IPS-11a (cell line): ENCODE measurements around the gene ALPK3.
"Not testable (repeated sequence)": the region's sequence is repeated elsewhere in the genome, so short reads cannot be mapped to it uniquely, and the experiment has no call there.

Source experiments
- H3K4me3 ChIP-seq: one replicate; pipeline ENCODE4 v1.5.1; 2013; ENCODE audit warnings: low read depth, low read length, control low read depth

ALPK3 gene

GRCh38 chr15:84840741-84841429, 23.7 kb downstream of the ALPK3 start:
- H3K4me3 ChIP-seq = no peak overlapping the region

DNA sequence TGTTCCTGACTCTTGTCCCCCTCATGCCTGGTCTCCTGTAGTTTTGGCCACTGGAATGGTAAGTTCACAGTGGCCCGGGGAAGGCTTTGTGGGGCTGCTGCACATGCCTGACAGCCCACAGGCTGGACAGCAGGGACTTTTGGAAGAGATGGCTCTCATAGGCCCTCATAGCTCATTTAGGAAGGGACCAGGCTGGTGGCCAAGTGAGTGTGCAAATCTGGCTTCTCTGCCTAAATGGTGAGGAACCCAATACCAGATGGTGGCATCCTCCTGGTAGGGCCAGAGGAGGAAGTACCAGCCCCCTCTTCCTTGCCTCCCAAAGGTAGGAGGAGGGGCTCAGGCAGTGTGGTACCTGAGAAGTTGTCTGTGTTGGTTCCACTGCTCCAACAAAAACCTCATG, 25.6 kb downstream of the ALPK3 start:
- H3K4me3 ChIP-seq = no peak overlapping the region

DNA sequence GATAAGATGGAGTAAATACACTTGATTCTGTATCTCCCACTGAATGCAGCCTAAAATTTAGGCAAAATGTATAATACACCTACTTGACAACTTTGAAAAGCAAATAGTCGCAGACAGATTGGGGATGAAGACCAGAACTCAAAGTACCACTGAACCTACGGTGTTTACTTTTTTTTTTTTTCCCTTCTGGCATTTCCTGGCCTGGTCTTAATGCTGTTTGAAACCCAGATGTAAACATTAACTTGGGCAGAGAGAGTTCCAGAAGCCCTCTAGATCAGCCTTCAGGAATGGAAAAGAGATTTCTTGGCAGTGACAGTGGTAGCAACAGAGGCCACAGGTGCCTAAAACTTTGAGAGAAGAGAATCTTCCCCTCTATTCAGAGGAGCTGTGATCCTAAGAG, 27.8 kb downstream of the ALPK3 start:
- no peak overlapping the region for H3K4me3 ChIP-seq

DNA sequence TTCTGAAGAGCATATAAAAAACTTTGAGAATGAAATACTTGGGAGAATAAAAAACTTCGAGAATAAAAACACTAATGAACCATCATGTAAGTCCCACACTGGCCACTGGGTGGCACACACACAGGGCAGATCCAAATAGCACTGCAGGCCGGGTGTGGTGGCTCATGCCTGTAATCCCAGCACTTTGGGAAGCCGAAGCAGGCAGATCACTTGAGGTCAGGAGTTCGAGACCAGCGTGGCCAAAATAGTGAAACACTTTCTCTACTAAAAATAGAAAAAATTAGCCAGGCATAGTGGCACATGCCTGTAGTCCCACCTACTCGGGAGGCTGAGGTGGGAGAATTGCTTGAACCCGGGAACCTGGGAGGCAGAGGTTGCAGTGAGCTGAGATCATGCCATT, 28.5 kb downstream of the ALPK3 start:
- not testable (repeated sequence) for H3K4me3 ChIP-seq

DNA sequence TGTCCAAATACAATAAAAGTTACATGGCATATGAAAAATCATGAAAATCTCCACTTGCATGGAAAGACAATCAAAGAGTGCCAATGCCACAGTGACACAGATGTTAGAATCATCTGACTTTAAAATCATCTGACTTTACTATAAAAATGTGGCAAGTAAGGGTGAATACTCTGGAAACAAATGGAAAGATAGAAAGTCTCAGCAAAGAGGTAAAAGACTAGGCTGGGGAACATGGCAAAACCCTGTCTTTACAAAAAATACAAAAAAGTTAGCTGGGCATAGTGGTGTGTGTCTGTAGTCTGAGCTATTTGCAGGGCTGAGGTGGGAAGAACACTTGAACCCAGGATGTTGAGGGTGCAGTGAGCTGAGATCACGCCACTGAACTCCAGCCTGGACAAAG, 29.1 kb downstream of the ALPK3 start:
- H3K4me3 ChIP-seq = no peak overlapping the region

GRCh38 chr15:84847382-84847781, 30.2 kb downstream of the ALPK3 start:
- no peak overlapping the region for H3K4me3 ChIP-seq

GRCh38 chr15:84852212-84852611, 35.1 kb downstream of the ALPK3 start:
- no peak overlapping the region for H3K4me3 ChIP-seq

GRCh38 chr15:84855136-84855535, 38.0 kb downstream of the ALPK3 start:
- H3K4me3 ChIP-seq = no peak overlapping the region

GRCh38 chr15:84855765-84856164, 38.6 kb downstream of the ALPK3 start:
- H3K4me3 ChIP-seq = no peak overlapping the region

GRCh38 chr15:84856731-84857417, 39.7 kb downstream of the ALPK3 start:
- no peak overlapping the region for H3K4me3 ChIP-seq

DNA sequence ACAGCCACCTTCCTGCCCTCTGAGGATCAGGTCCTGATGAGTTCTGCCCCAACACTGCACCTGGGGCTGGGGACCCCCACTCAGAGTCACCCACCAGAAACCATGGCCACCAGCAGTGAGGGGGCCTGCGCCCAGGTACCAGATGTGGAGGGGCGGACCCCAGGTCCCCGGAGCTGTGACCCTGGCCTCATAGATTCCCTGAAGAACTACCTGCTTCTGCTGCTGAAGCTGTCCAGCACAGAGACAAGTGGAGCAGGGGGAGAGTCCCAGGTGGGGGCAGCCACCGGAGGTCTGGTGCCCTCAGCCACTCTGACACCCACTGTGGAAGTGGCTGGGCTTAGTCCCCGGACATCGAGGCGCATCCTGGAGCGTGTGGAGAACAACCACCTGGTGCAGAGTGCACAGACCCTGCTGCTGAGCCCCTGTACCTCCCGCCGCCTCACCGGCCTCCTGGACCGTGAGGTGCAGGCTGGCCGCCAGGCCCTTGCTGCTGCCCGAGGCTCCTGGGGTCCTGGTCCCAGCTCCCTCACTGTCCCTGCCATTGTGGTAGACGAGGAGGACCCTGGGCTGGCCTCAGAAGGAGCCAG, 40.4 kb downstream of the ALPK3 start:
- no peak overlapping the region for H3K4me3 ChIP-seq

DNA sequence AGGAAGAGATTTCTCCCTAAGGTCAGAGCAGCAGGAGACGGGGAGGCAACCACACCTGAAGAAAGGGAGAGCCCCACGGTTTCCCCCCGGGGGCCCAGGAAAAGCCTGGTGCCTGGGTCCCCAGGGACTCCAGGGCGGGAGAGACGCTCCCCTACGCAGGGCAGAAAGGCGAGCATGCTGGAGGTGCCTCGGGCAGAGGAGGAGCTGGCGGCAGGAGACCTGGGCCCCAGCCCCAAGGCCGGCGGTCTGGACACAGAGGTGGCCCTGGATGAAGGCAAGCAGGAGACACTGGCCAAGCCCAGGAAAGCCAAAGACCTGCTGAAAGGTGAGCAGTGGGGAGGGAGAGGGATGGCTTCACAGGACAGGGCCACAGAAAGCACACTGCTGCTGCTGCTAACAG, 41.1 kb downstream of the ALPK3 start:
- no peak overlapping the region for H3K4me3 ChIP-seq

- no peak overlapping the region for H3K4me3 ChIP-seq
Observed at GRCh38 chr15:84859144-84859543, 42.0 kb downstream of the ALPK3 start.

- no peak overlapping the region for H3K4me3 ChIP-seq
Observed at GRCh38 chr15:84859651-84860050, 42.5 kb downstream of the ALPK3 start.

DNA sequence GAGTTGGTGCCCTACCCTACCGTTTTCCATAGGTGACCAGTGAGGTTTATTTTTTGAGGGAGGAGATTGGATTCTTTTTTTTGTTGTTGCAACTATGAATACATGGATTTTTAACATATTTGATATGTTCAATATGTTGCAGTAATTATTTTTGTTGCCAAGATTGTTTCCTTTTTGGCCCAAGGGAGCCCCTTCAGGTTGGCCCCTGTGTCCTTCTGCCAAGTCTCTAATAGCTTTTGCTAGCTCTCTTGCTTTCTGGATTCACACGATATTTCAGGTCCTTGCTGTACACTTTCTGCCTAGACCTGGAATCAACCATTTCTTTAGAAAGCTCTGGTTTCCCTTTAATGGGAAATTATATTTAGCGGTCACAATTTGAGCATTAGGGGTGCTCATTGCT, 44.6 kb downstream of the ALPK3 start:
- no peak overlapping the region for H3K4me3 ChIP-seq

DNA sequence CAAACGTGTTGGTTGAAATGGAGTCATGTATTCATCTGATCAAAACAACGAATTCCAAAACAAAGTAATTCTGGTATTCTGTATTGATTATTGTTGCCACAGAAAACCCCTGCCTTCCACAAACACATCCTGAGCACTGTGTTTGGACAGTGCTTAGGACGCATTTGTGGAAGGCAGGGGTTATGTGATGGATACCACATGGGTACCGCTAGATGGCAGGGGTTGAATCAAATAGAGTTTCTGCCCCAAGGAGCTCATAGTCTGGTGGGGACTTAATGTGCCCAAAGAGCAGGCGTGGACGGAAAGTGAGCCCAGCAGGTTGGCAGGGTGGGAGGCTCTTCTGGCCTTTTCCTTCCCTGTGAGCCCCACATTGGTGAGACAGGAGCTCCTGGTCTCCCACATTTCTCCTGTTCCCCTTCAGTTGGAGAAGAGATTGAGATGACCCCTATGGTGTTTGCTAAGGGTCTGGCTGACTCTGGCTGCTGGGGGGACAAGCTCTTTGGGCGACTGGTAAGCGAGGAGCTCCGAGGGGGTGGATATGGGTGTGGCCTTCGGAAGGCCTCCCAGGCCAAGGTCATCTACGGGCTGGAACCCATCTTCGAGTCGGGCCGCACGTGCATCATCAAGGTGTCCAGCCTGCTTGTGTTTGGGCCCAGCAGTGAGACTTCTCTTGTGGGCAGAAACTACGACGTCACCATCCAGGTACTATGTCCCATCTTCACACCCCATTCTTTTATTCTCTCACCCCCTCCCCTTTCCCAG, 45.2 kb downstream of the ALPK3 start:
- H3K4me3 ChIP-seq = no peak overlapping the region

DNA sequence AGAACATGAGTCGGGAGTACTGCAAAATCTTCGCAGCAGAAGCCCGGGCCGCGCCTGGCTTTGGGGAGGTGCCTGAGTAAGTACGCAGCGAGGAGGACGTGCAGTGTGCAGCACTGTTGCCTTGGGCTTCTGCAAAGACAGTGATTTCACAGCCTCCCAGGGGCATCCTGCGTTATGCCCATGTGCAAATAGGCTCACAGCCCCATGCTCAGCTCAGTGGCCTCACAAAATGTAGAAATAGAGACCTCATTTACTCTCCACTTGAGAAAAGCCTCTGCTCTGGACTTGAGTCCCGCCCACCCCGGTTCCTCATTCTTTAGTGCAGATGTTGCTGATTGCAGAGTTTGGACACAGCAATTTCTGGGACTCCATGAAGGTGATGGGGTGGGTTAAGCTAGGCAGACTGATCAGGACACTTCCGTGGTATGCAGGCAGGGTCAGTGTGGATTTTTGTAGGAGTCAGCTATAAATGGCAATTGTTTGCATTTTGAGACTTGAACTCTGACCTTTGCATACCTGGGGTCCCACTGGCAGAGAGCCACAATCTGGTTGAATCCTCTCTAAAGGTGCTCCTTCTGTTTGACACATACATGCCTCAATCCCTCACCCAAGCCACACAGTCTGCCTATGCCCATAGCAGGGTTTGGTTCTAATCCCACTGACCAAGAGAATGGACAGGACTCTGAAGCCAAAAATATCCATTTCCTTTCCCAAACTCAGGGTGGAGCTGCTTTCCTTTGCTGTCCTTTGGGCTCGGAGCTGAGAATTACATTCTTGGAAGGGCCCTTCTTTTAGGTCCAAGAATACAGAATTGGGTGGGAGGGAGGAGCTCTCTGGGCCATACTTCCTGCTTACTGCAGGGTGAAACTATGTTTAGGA, 46.6 kb downstream of the ALPK3 start:
- no peak overlapping the region for H3K4me3 ChIP-seq

GRCh38 chr15:84864444-84864795, 47.3 kb downstream of the ALPK3 start:
- H3K4me3 ChIP-seq = no peak overlapping the region

DNA sequence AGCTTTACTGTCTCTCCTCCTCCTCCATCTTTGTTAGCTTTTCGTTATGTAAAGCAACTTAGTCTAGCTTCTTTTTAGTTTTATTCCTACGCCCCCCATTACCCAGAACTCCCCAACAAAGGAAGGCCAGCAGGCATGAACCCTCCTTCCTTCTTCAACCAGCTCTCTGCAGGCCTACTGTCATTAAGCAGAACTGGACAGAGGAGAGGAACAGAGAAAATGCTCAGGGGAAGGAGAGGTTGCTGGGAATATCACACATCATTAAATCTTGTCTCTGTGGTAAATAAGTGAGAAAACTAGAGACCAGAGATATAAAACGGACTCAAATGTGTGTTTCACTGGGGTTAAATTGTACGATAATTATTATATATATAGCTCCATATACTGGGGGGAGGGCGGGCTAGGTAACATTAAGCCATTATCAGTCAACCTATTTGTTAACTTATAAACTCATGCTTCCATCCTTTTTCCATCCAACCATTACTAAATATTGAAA, 48.0 kb downstream of the ALPK3 start:
- H3K4me3 ChIP-seq = no peak overlapping the region

- no peak overlapping the region for H3K4me3 ChIP-seq
Observed at GRCh38 chr15:84868037-84868880, 51.1 kb downstream of the ALPK3 start.
